ENCODE measurements around the gene ATP6AP2.
A peak's percentile ranks its signal among the peaks of the same experiment; 100 is the strongest.
"Not testable (repeated sequence)": the region's sequence is repeated elsewhere in the genome, so short reads cannot be mapped to it uniquely, and the experiment has no call there.

ATP6AP2 gene

GRCh38 chrX:40573763-40574162 is 7.0 kb upstream of the ATP6AP2 start:
- no peak for DNase-seq

- peak in 44 of 58 donors; percentile 0 to 46 (median 8) for DNase-seq
Measured at GRCh38 chrX:40575411-40575810, 5.4 kb upstream of the ATP6AP2 start.

- DNase-seq: no peak
Measured at GRCh38 chrX:40576291-40576690, 4.5 kb upstream of the ATP6AP2 start.

GRCh38 chrX:40578039-40578695 is 2.6 kb upstream of the ATP6AP2 start:
- DNase-seq: no peak

GRCh38 chrX:40579141-40579540 is 1.6 kb upstream of the ATP6AP2 start:
- no peak for DNase-seq

- DNase-seq: no peak
Measured at GRCh38 chrX:40579900-40580536, 752 bp upstream of the ATP6AP2 start.

GRCh38 chrX:40581336-40581920 is 658 bp downstream of the ATP6AP2 start:
- peak in 1 of 58 donors; percentile 8 for DNase-seq

- DNase-seq: not testable (repeated sequence)
Measured at GRCh38 chrX:40582178-40582577, 1.4 kb downstream of the ATP6AP2 start.

- DNase-seq: no peak
Measured at GRCh38 chrX:40582811-40583210, 2.0 kb downstream of the ATP6AP2 start.

GRCh38 chrX:40587623-40588022 is 6.9 kb downstream of the ATP6AP2 start:
- not testable (repeated sequence) for DNase-seq

- DNase-seq: not testable (repeated sequence)
Measured at GRCh38 chrX:40589616-40590321, 9.0 kb downstream of the ATP6AP2 start.

- peak in 1 of 58 donors; percentile 0 for DNase-seq
Measured at GRCh38 chrX:40603446-40603845, 22.7 kb downstream of the ATP6AP2 start.

GRCh38 chrX:40607381-40607780 is 26.6 kb downstream of the ATP6AP2 start:
- no peak for DNase-seq

- DNase-seq: no peak
Measured at GRCh38 chrX:40612511-40612910, 31.7 kb downstream of the ATP6AP2 start.

GRCh38 chrX:40615976-40616375 is 35.2 kb downstream of the ATP6AP2 start:
- DNase-seq: no peak

- DNase-seq: no peak
Measured at GRCh38 chrX:40617566-40617965, 36.8 kb downstream of the ATP6AP2 start.

- peak in 1 of 58 donors; percentile 0 for DNase-seq
Measured at GRCh38 chrX:40622479-40623138, 41.8 kb downstream of the ATP6AP2 start.

GRCh38 chrX:40623139-40623536 is 42.4 kb downstream of the ATP6AP2 start, which contains the start of gene MPC1L:
Gene MPC1L (plus strand): TSS chrX:40623428. CDS start chrX:40623566, 138 bp downstream.
- DNase-seq: no peak

- DNase-seq: no peak
Measured at GRCh38 chrX:40623665-40624064, 42.9 kb downstream of the ATP6AP2 start.

- DNase-seq: peak in 23 of 58 donors; percentile 0 to 30 (median 5)
Measured at GRCh38 chrX:40625294-40625693, 44.5 kb downstream of the ATP6AP2 start.

- DNase-seq: no peak
Measured at GRCh38 chrX:40628506-40628905, 47.7 kb downstream of the ATP6AP2 start.

All from anterior cingulate cortex (tissue), 58 donors.